HepG2 (cell line): Measurements from ENCODE around the gene TXNL4A.
A peak's percentile ranks its signal among the peaks of the same experiment; 100 is the strongest.

ENCODE experiments used
- CHD2 ChIP-seq: IDR thresholded peaks from 2 replicates; pipeline ENCODE4 v1.6.1; 2011; ENCODE audit warnings: low read depth, low read length, improper control_type of control experiment
- CHD4 ChIP-seq: fragments of 200-600 bp; sonication (generic); IDR thresholded peaks from 2 replicates; pipeline ENCODE4 v1.7.0; 2017; ENCODE audit warnings: mild to moderate bottlenecking, low read length, borderline replicate concordance
- CTCF ChIP-seq: sonication (generic); formaldehyde crosslinking; IDR thresholded peaks from 2 replicates; pipeline ENCODE4 v1.5.0; 2020; ENCODE audit warnings: mild to moderate bottlenecking, missing genetic modification reagents, moderate library complexity
- TP53 ChIP-seq: sonication (generic); formaldehyde crosslinking; conservative IDR thresholded peaks from 2 replicates; pipeline ENCODE4 v1.4.0; 2020; ENCODE audit warnings: missing genetic modification reagents
- YEATS2 ChIP-seq: sonication (generic); formaldehyde crosslinking; IDR thresholded peaks from 2 replicates; pipeline ENCODE4 v1.4.0; 2020; ENCODE audit warnings: missing genetic modification reagents, borderline replicate concordance
- ZNF687 ChIP-seq: sonication (generic); formaldehyde crosslinking; IDR thresholded peaks from 2 replicates; pipeline ENCODE4 v1.5.1; 2020; ENCODE audit warnings: mild to moderate bottlenecking, missing genetic modification reagents, moderate library complexity
- ZSCAN30 ChIP-seq: sonication (generic); formaldehyde crosslinking; IDR thresholded peaks from 2 replicates; pipeline ENCODE4 v1.5.0; 2020; ENCODE audit warnings: mild to moderate bottlenecking, missing genetic modification reagents
- TF ChIP-seq, protein P1 (sequence below): sonication (generic); IDR thresholded peaks from 2 replicates; pipeline ENCODE4 v1.6.1; 2016; ENCODE audit warnings: low read depth, borderline replicate concordance
- TF ChIP-seq, protein P2 (sequence below), 2 experiments: sonication (generic) in 1 of 2; formaldehyde crosslinking in 1 of 2; IDR thresholded peaks; 2 replicates each; pipeline versions ENCODE4 v1.4.0 to v1.6.1; 2018 to 2020; ENCODE audit warnings: missing genetic modification reagents in 2 of 2, borderline replicate concordance in 1 of 2, low read depth in 1 of 2, mild to moderate bottlenecking in 1 of 2, missing biosample characterization in 1 of 2
- TF ChIP-seq, protein P3 (sequence below): sonication (generic); formaldehyde crosslinking; IDR thresholded peaks from 2 replicates; pipeline ENCODE4 v1.4.0; 2020; ENCODE audit warnings: missing genetic modification reagents, borderline replicate concordance

DNA sequence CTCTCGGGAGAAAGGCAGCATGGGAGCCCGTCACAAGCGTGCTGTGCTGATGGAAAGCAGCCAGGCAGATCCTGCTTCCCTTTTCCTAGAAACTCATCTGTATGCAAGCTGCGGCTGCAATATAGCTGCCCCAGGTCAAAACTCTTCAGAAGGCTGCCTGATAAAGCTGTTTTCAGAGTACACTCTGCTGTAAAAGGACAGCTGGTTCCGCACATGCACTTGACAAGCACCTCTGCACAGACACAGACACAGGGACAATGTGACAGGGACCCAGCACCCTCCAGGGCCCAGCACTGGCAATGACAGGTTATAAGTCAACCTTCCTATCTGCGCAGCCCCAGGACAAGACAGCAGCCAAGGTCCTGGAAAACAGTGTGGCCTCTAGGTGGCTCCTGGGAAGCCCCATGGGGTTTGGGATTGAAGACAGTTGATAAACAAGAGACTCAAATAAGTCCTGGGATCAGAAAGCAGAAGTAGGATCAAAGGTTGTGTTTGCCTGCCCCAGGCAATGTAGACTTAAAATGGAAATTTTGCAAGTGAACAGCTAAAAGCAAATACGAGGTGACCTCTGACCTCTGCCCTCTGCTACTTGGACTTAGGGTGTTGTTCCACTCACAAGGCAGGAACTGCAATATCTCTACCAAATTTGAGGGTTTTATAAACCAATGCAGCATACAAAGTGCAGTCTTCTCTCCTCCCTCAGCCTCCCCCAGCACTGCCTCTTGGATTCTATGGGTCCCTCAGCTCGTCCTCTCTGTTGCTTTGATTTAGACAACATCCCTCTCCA, 53.9 kb downstream of the TXNL4A start:
- TF ChIP-seq, protein P1, sequence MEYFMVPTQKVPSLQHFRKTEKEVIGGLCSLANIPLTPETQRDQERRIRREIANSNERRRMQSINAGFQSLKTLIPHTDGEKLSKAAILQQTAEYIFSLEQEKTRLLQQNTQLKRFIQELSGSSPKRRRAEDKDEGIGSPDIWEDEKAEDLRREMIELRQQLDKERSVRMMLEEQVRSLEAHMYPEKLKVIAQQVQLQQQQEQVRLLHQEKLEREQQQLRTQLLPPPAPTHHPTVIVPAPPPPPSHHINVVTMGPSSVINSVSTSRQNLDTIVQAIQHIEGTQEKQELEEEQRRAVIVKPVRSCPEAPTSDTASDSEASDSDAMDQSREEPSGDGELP: peak; percentile 75
- TF ChIP-seq CTCF (CRISPR knock-in tag) (peak; percentile 92), CHD4 (0 out of 2 replicates have a peak, but pooled peaks have one; percentile 43), YEATS2 (CRISPR knock-in tag) (0 out of 2 replicates have a peak, but pooled peaks have one; percentile 74), ZSCAN30 (CRISPR knock-in tag) (no peak), CHD2 (no peak; the same call in 1 of the 2 replicates), ZNF687 (CRISPR knock-in tag) (peak; percentile 56), TP53 (CRISPR knock-in tag) (no peak)
- TF ChIP-seq, protein P2, sequence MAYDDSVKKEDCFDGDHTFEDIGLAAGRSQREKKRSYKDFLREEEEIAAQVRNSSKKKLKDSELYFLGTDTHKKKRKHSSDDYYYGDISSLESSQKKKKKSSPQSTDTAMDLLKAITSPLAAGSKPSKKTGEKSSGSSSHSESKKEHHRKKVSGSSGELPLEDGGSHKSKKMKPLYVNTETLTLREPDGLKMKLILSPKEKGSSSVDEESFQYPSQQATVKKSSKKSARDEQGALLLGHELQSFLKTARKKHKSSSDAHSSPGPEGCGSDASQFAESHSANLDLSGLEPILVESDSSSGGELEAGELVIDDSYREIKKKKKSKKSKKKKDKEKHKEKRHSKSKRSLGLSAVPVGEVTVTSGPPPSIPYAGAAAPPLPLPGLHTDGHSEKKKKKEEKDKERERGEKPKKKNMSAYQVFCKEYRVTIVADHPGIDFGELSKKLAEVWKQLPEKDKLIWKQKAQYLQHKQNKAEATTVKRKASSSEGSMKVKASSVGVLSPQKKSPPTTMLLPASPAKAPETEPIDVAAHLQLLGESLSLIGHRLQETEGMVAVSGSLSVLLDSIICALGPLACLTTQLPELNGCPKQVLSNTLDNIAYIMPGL (CRISPR knock-in tag; IDR thresholded peaks at IDR 0.05; ENCODE audit: borderline replicate concordance in 1 of 2, low read depth in 1 of 2): peak; percentile 81 to 83
- TF ChIP-seq, protein P3, sequence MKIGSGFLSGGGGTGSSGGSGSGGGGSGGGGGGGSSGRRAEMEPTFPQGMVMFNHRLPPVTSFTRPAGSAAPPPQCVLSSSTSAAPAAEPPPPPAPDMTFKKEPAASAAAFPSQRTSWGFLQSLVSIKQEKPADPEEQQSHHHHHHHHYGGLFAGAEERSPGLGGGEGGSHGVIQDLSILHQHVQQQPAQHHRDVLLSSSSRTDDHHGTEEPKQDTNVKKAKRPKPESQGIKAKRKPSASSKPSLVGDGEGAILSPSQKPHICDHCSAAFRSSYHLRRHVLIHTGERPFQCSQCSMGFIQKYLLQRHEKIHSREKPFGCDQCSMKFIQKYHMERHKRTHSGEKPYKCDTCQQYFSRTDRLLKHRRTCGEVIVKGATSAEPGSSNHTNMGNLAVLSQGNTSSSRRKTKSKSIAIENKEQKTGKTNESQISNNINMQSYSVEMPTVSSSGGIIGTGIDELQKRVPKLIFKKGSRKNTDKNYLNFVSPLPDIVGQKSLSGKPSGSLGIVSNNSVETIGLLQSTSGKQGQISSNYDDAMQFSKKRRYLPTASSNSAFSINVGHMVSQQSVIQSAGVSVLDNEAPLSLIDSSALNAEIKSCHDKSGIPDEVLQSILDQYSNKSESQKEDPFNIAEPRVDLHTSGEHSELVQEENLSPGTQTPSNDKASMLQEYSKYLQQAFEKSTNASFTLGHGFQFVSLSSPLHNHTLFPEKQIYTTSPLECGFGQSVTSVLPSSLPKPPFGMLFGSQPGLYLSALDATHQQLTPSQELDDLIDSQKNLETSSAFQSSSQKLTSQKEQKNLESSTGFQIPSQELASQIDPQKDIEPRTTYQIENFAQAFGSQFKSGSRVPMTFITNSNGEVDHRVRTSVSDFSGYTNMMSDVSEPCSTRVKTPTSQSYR: peak; percentile 50; the same call in 1 of the 2 replicates
